IMR-90 (cell line): ENCODE data around the gene PGLYRP2. TPM values are rescaled to one million over a fixed set of nuclear protein-coding genes. Genes with fewer than 3 reads are reported as not detected.

Experiments
- ATAC-seq: fragments of 200-7000 bp; cut with Tn5 transposase; 2 replicates; pipeline ENCODE4 v1.9.1; 2020; ENCODE audit warnings: low read depth, mild to moderate bottlenecking, moderate library complexity
- BruUV-seq: library from RNA; stranded (reverse); fragments of 400-500 nt; replicated peaks from 2 replicates; lab custom pipeline; 2021; lab: Mats Ljungman, UMichigan
- CTCF ChIA-PET: fragments of 300-600 bp; formaldehyde crosslinking; extraction: SDS; loops from one replicate; lab custom pipeline; 2021; ENCODE audit warnings: antibody characterized with exemption; lab: Yijun Ruan, JAX
- POLR2A ChIA-PET: fragments of 300-600 bp; sonication (Branson Sonifier 250); formaldehyde crosslinking; loops from one replicate; lab custom pipeline; 2022; ENCODE audit warnings: antibody characterized with exemption; ENCODE audit not compliant: unreplicated experiment; lab: Charles Lee
- DNase-seq: peaks from one replicate; pipeline ENCODE4 v3.0.0; 2013
- H2AFZ ChIP-seq: replicated peaks from 2 replicates; pipeline ENCODE3; 2013; ENCODE audit warnings: low read length, mild to moderate bottlenecking; ENCODE audit not compliant: poor library complexity
- H2AK5ac ChIP-seq: 2 replicates; pipeline ENCODE4 v1.6.1; 2013; ENCODE audit warnings: low read depth, low read length, inconsistent platforms
- H2AK9ac ChIP-seq: replicated peaks from 2 replicates; pipeline ENCODE3; 2013; ENCODE audit warnings: mild to moderate bottlenecking, low read depth, low read length, moderate library complexity; ENCODE audit not compliant: poor library complexity
- H2BK120ac ChIP-seq: 2 replicates; pipeline ENCODE4 v1.6.1; 2013; ENCODE audit warnings: low read depth, low read length, inconsistent platforms
- H2BK15ac ChIP-seq: 3 replicates; pipeline ENCODE4 v1.6.1; 2013; ENCODE audit warnings: low read depth, low read length, inconsistent platforms
- H2BK20ac ChIP-seq: 2 replicates; pipeline ENCODE4 v1.6.1; 2013; ENCODE audit warnings: low read depth, mild to moderate bottlenecking, inconsistent platforms, low read length, moderate library complexity
- H2BK5ac ChIP-seq: 2 replicates; pipeline ENCODE4 v1.6.1; 2013; ENCODE audit warnings: mild to moderate bottlenecking, low read depth, low read length, inconsistent platforms; ENCODE audit not compliant: poor library complexity, severe bottlenecking
- H3K14ac ChIP-seq: replicated peaks from 2 replicates; pipeline ENCODE4 v1.6.1; 2013; ENCODE audit warnings: low read depth, low read length, inconsistent platforms
- H3K18ac ChIP-seq: 2 replicates; pipeline ENCODE4 v1.6.1; 2013; ENCODE audit warnings: low read depth, low read length, control low read depth
- H3K23ac ChIP-seq: 2 replicates; pipeline ENCODE4 v1.6.1; 2013; ENCODE audit warnings: low read depth, low read length, inconsistent platforms
- H3K27ac ChIP-seq: 2 replicates; pipeline ENCODE4 v1.5.1; 2013; ENCODE audit warnings: mild to moderate bottlenecking, control low read depth, low read length; ENCODE audit not compliant: insufficient read depth
- H3K27me3 ChIP-seq: 2 replicates; pipeline ENCODE4 v1.6.1; 2013; ENCODE audit warnings: low read length; ENCODE audit not compliant: control insufficient read depth, insufficient read depth
- H3K36me3 ChIP-seq: 2 replicates; pipeline ENCODE4 v1.6.1; 2013; ENCODE audit warnings: low read length, mixed read lengths; ENCODE audit not compliant: control insufficient read depth, insufficient read depth
- H3K4ac ChIP-seq: 2 replicates; pipeline ENCODE4 v1.6.1; 2013; ENCODE audit warnings: low read depth, low read length, inconsistent platforms
- H3K4me1 ChIP-seq: 2 replicates; pipeline ENCODE4 v1.6.1; 2013; ENCODE audit warnings: low read length, mixed read lengths; ENCODE audit not compliant: control insufficient read depth, insufficient read depth
- H3K4me2 ChIP-seq: 2 replicates; pipeline ENCODE4 v1.6.1; 2013; ENCODE audit warnings: low read depth, mild to moderate bottlenecking, control low read depth, low read length, moderate library complexity
- H3K4me3 ChIP-seq: 2 replicates; pipeline ENCODE4 v1.5.1; 2013; ENCODE audit warnings: low read depth, mild to moderate bottlenecking, control low read depth, low read length, moderate library complexity; ENCODE audit not compliant: insufficient read depth
- H3K56ac ChIP-seq: 2 replicates; pipeline ENCODE4 v1.6.1; 2013; ENCODE audit warnings: low read length, inconsistent platforms; ENCODE audit not compliant: insufficient read depth; ENCODE audit errors: extremely low read depth
- H3K79me1 ChIP-seq, 2 experiments: 2 replicates each; pipeline ENCODE4 v1.6.1; 2013; ENCODE audit warnings: low read length in 2 of 2, inconsistent platforms in 1 of 2, low read depth in 1 of 2
- H3K9ac ChIP-seq: 2 replicates; pipeline ENCODE4 v1.6.1; 2013; ENCODE audit warnings: low read depth, low read length, control low read depth
- H3K9me1 ChIP-seq: 2 replicates; pipeline ENCODE4 v1.6.1; 2013; ENCODE audit warnings: low read length, inconsistent platforms; ENCODE audit not compliant: insufficient read depth
- H3K9me3 ChIP-seq: 2 replicates; pipeline ENCODE4 v1.6.1; 2013; ENCODE audit warnings: low read length; ENCODE audit not compliant: control insufficient read depth, insufficient read depth
- H4K20me1 ChIP-seq: 2 replicates; pipeline ENCODE4 v1.6.1; 2013; ENCODE audit warnings: low read length, inconsistent platforms; ENCODE audit not compliant: insufficient read depth
- H4K5ac ChIP-seq: 2 replicates; pipeline ENCODE4 v1.6.1; 2013; ENCODE audit warnings: mild to moderate bottlenecking, low read depth, low read length, control low read depth
- H4K8ac ChIP-seq, 2 experiments: 2 replicates each; pipeline ENCODE4 v1.6.1; 2013; ENCODE audit warnings: low read depth in 2 of 2, low read length in 2 of 2, control low read depth in 1 of 2, inconsistent platforms in 1 of 2
- H4K91ac ChIP-seq: 2 replicates; pipeline ENCODE4 v1.6.1; 2013; ENCODE audit warnings: low read depth, low read length, inconsistent platforms; ENCODE audit not compliant: insufficient read depth
- CEBPB ChIP-seq: IDR thresholded peaks from 2 replicates; pipeline ENCODE4 v1.6.1; 2012; ENCODE audit warnings: low read depth, low read length, improper control_type of control experiment
- CHD1 ChIP-seq: IDR thresholded peaks from 2 replicates; pipeline ENCODE4 v1.6.1; 2012; ENCODE audit warnings: low read depth, low read length, improper control_type of control experiment
- ELK1 ChIP-seq: fragments of 150-350 bp; IDR thresholded peaks from 2 replicates; pipeline ENCODE4 v1.6.1; 2016; ENCODE audit warnings: low read depth, mild to moderate bottlenecking, low read length, moderate library complexity, borderline replicate concordance
- FOS ChIP-seq: fragments of 150-350 bp; IDR thresholded peaks from 2 replicates; pipeline ENCODE4 v1.6.1; 2016; ENCODE audit warnings: low read depth, low read length
- MAFK ChIP-seq: IDR thresholded peaks from 2 replicates; pipeline ENCODE4 v1.6.1; 2012; ENCODE audit warnings: low read depth, low read length, improper control_type of control experiment
- MAZ ChIP-seq: IDR thresholded peaks from 2 replicates; pipeline ENCODE4 v1.6.1; 2012; ENCODE audit warnings: low read depth, mild to moderate bottlenecking, low read length, improper control_type of control experiment, moderate library complexity, borderline replicate concordance
- MXI1 ChIP-seq: IDR thresholded peaks from 2 replicates; pipeline ENCODE4 v1.6.1; 2012; ENCODE audit warnings: low read depth, mild to moderate bottlenecking, low read length, moderate library complexity, borderline replicate concordance
- NFE2L2 ChIP-seq: fragments of 150-350 bp; IDR thresholded peaks from 2 replicates; pipeline ENCODE4 v1.6.1; 2016; ENCODE audit warnings: low read depth, mild to moderate bottlenecking, low read length
- POLR2A ChIP-seq: IDR thresholded peaks from 2 replicates; pipeline ENCODE4 v1.6.1; 2012; ENCODE audit warnings: mild to moderate bottlenecking, low read depth, low read length
- RAD21 ChIP-seq: IDR thresholded peaks from 2 replicates; pipeline ENCODE4 v1.6.1; 2012; ENCODE audit warnings: low read length, improper control_type of control experiment
- RCOR1 ChIP-seq: IDR thresholded peaks from 2 replicates; pipeline ENCODE4 v1.6.1; 2012; ENCODE audit warnings: mild to moderate bottlenecking, low read length, improper control_type of control experiment; ENCODE audit not compliant: insufficient replicate concordance
- RFX5 ChIP-seq: IDR thresholded peaks from 2 replicates; pipeline ENCODE4 v1.8.0; 2012; ENCODE audit warnings: low read depth, mild to moderate bottlenecking, low read length, moderate library complexity
- SMC3 ChIP-seq: fragments of 150-350 bp; IDR thresholded peaks from 2 replicates; pipeline ENCODE4 v1.6.1; 2016; ENCODE audit warnings: low read depth, mild to moderate bottlenecking, antibody characterized with exemption, low read length, moderate library complexity
- USF2 ChIP-seq: fragments of 150-350 bp; IDR thresholded peaks from 2 replicates; pipeline ENCODE4 v1.6.1; 2017; ENCODE audit warnings: mild to moderate bottlenecking, antibody characterized with exemption, low read length, low read depth
- WGBS, 2 experiments: methylation state at CpG; one replicate each; pipeline versions ENCODE4 v1.1.5 to v1.1.7; 2013; ENCODE audit warnings: missing lambda C conversion rate in 2 of 2; ENCODE audit not compliant: insufficient read length in 1 of 2; ENCODE audit errors: extremely low coverage in 2 of 2; 5-methylcytosine and 5-hydroxymethylcytosine counted together
- dilution Hi-C: fragments of 300-500 bp; cut with HindIII; formaldehyde crosslinking; loops from one replicate; pipeline ENCODE4 v1.14.3; 2018; ENCODE audit warnings: low sequenced_read_pairs; ENCODE audit not compliant: unreplicated experiment
- in situ Hi-C: fragments of 300-500 bp; cut with MboI; formaldehyde crosslinking; loops from 3 replicates; pipeline ENCODE4 v1.14.3; 2019; ENCODE audit warnings: low sequenced_read_pairs, inconsistent platforms, mixed read lengths
- intact Hi-C: fragments of 100-400 bp; cut with micrococcal nuclease; formaldehyde crosslinking; loops from 2 replicates; pipeline ENCODE4 v1.10.0; 2022
- polyA plus RNA-seq, 3 experiments: library from polyadenylated mRNA; depleted of rRNA; stranded (reverse); fragments of >200 nt; gene quantifications; 2 replicates each; pipeline ENCODE4 v1.2.3, GENCODE V29; 2012; ENCODE audit warnings: low replicate concordance in 1 of 3
- total RNA-seq: library from RNA; depleted of rRNA; stranded (reverse); fragments of >200 nt; gene quantifications from 2 replicates; pipeline ENCODE4 v1.2.3, GENCODE V29; 2012

Gene PGLYRP2
- total and polyA plus RNA-seq, 2 of the 4 experiments (the other 2 are of a cell fraction), result not detected

- POLR2A ChIA-PET, result no interaction called here
- Histone ChIP-seq H2BK120ac (no peak overlapping the region), H2AK5ac (no peak overlapping the region), H3K27ac (no peak overlapping the region), H4K8ac (no peak overlapping the region), H3K14ac (no peak overlapping the region), H3K27me3 (peaks cover 11% of the 10 kb centered on the region; the same call in 1 of the 2 replicates), H2AK9ac (peak overlapping the region; percentile 78), H2BK15ac (no peak overlapping the region), H4K5ac (no peak overlapping the region), H3K56ac (no peak overlapping the region), H3K4me2 (no peak overlapping the region), H2AFZ (no peak overlapping the region), H3K36me3 (no peaks in the 10 kb centered on the region), H3K4me1 (no peaks in the 10 kb centered on the region), H3K23ac (no peak overlapping the region), H3K9me3 (no peaks in the 10 kb centered on the region), H3K9ac (no peak overlapping the region), H2BK5ac (no peak overlapping the region), H2BK20ac (no peak overlapping the region), H4K20me1 (no peaks in the 10 kb centered on the region), H3K4ac (no peak overlapping the region), H3K18ac (no peak overlapping the region), H3K4me3 (no peak overlapping the region), H3K79me1 (no peaks in the 10 kb centered on the region), H4K91ac (no peak overlapping the region), H3K9me1 (no peaks in the 10 kb centered on the region; the same call in 1 of the 2 replicates)
- no peak for ATAC-seq
- no TSS peak for BruUV-seq
- WGBS, 2 experiments, result 10% methylated on average over 2 of the region's 14 CpGs; no CpG with 5 or more reads in 1 of the 2 experiments
- intact Hi-C loops (no loop called here), dilution Hi-C loops (no loop called here), in situ Hi-C loops (no loop called here)
- CTCF ChIA-PET, result interaction anchor here (0.6 kb wide), 1 partner anchor 1200 kb away, joined by 3 read pairs; no protein-coding TSS in a partner anchor
- DNase-seq, result no peak
- no peak for TF ChIP-seq USF2
- no peak for TF ChIP-seq RFX5
- no peak for TF ChIP-seq MXI1
- no peak for TF ChIP-seq MAZ
- no peak for TF ChIP-seq SMC3
- TF ChIP-seq NFE2L2, result no peak
- TF ChIP-seq FOS, result no peak
- no peak for TF ChIP-seq POLR2A
- no peak for TF ChIP-seq MAFK
- TF ChIP-seq ELK1, result no peak
- no peak for TF ChIP-seq RCOR1
- TF ChIP-seq CHD1, result no peak
- TF ChIP-seq RAD21, result no peak
- no peak for TF ChIP-seq CEBPB
These were observed 28.1 kb upstream of the PGLYRP2 start for GRCh38 chr19:15507068-15508034.
